Prostate gland (tissue), 2 donors: ENCODE data around the gene TAS2R1. TPM values are rescaled to one million over a fixed set of nuclear protein-coding genes. Genes with fewer than 3 reads are reported as not detected.

ENCODE experiments used
- DNase-seq: peaks from one replicate; pipeline ENCODE4 v3.0.0-alpha.2; 2019; ENCODE audit warnings: low spot score
- H3K27ac ChIP-seq, 2 donors: fragments of 200-600 bp; sonication (generic); 2 replicates each; pipeline ENCODE4 v1.5.1; 2017 to 2019
- H3K27me3 ChIP-seq: fragments of 200-600 bp; sonication (generic); replicated peaks from 2 replicates; pipeline ENCODE4 v1.5.1; 2019; ENCODE audit not compliant: insufficient read depth
- H3K36me3 ChIP-seq, 2 donors: fragments of 200-600 bp; sonication (generic); 1 replicate in 1 of 2; 2 replicates in 1 of 2; pipeline versions ENCODE4 v1.5.1 to v1.8.1; 2017 to 2019
- H3K4me1 ChIP-seq: fragments of 200-600 bp; sonication (generic); replicated peaks from 2 replicates; pipeline ENCODE4 v1.5.1; 2019
- H3K4me3 ChIP-seq, 2 donors: fragments of 200-600 bp; sonication (generic); 2 replicates each; pipeline ENCODE4 v1.5.1; 2017 to 2019
- H3K9me3 ChIP-seq: fragments of 200-600 bp; sonication (generic); 2 replicates; pipeline ENCODE4 v1.5.1; 2017
- CTCF ChIP-seq, 4 experiments: fragments of 200-600 bp in 2 of 4; fragments of 450-650 bp in 2 of 4; sonication (generic) in 2 of 4; IDR thresholded peaks; 1 replicate in 3 of 4; 2 replicates in 1 of 4; pipeline ENCODE4 v1.5.1; 2016 to 2019; ENCODE audit warnings: antibody characterized with exemption in 4 of 4, mild to moderate bottlenecking in 2 of 4, moderate library complexity in 2 of 4
- POLR2A ChIP-seq: fragments of 450-650 bp; IDR thresholded peaks from one replicate; pipeline ENCODE4 v1.6.1; 2016; ENCODE audit warnings: antibody characterized with exemption, mild to moderate bottlenecking
- POLR2AphosphoS5 ChIP-seq: sonication (generic); formaldehyde crosslinking; IDR thresholded peaks from one replicate; pipeline ENCODE4 v1.6.1; 2017; ENCODE audit warnings: antibody characterized with exemption
- WGBS: methylation state at CpG from one replicate; pipeline ENCODE4 v1.1.5; 2018; 5-methylcytosine and 5-hydroxymethylcytosine counted together
- intact Hi-C: fragments of 100-400 bp; cut with DNase I; formaldehyde crosslinking; loops from one replicate; pipeline ENCODE4 v1.14.2; 2022
- total RNA-seq, 2 donors: library from RNA; depleted of rRNA; stranded (reverse); fragments of >200 nt; gene quantifications; one replicate each; pipeline ENCODE4 v1.1.0, GENCODE V29; 2016

TAS2R1 gene
- total RNA-seq, 2 donors from 2014 or later, result not detected

GRCh38 chr5:9625286-9625685 is 4.9 kb downstream of the TAS2R1 start:
- Histone ChIP-seq H3K9me3 (no peaks in the 10 kb centered on the region), H3K27ac (no peak overlapping the region), H3K36me3 (no peaks in the 10 kb centered on the region), H3K4me1 (no peaks in the 10 kb centered on the region), H3K4me3 (no peak overlapping the region), H3K27me3 (no peaks in the 10 kb centered on the region)
- DNase-seq, result no peak
- TF ChIP-seq CTCF (IDR thresholded peaks at IDR 0.05), result no peak
- no peak for TF ChIP-seq POLR2AphosphoS5
- no peak for TF ChIP-seq POLR2A
- intact Hi-C loops, result no loop called here
- 91% methylated on average over 5 of the region's 5 CpGs for WGBS

GRCh38 chr5:9624196-9624947 is 5.8 kb downstream of the TAS2R1 start:
- no peaks in the 10 kb centered on the region for H3K36me3 ChIP-seq
- no peaks in the 10 kb centered on the region for H3K27me3 ChIP-seq
- intact Hi-C loops, result no loop called here
- TF ChIP-seq POLR2AphosphoS5, result no peak
- no peak for TF ChIP-seq POLR2A
- no peak for TF ChIP-seq CTCF (IDR thresholded peaks at IDR 0.05)
- no peak overlapping the region for H3K4me3 ChIP-seq
- no peak overlapping the region for H3K27ac ChIP-seq
- no peak for DNase-seq
- no peaks in the 10 kb centered on the region for H3K9me3 ChIP-seq
- H3K4me1 ChIP-seq, result no peaks in the 10 kb centered on the region
- 84% methylated on average over 5 of the region's 5 CpGs for WGBS

- Histone ChIP-seq H3K27me3 (no peaks in the 10 kb centered on the region), H3K9me3 (no peaks in the 10 kb centered on the region), H3K4me1 (no peaks in the 10 kb centered on the region), H3K36me3 (no peaks in the 10 kb centered on the region), H3K27ac (no peak overlapping the region), H3K4me3 (no peak overlapping the region)
- no peak for DNase-seq
- no peak for TF ChIP-seq POLR2AphosphoS5
- no peak for TF ChIP-seq POLR2A
- TF ChIP-seq CTCF (IDR thresholded peaks at IDR 0.05), result no peak
- intact Hi-C loops, result no loop called here
- 88% methylated on average over 4 of the region's 4 CpGs for WGBS
Observed at GRCh38 chr5:9623661-9624060, 6.5 kb downstream of the TAS2R1 start.

GRCh38 chr5:9622971-9623421 is 7.2 kb downstream of the TAS2R1 start:
- no peak overlapping the region for H3K4me3 ChIP-seq
- no peaks in the 10 kb centered on the region for H3K27me3 ChIP-seq
- intact Hi-C loops, result no loop called here
- no peaks in the 10 kb centered on the region for H3K36me3 ChIP-seq
- no peaks in the 10 kb centered on the region for H3K9me3 ChIP-seq
- 33% methylated on average over 5 of the region's 5 CpGs for WGBS
- DNase-seq, result no peak
- no peak overlapping the region for H3K27ac ChIP-seq
- no peak for TF ChIP-seq POLR2AphosphoS5
- no peak for TF ChIP-seq CTCF (IDR thresholded peaks at IDR 0.05)
- no peak for TF ChIP-seq POLR2A
- no peaks in the 10 kb centered on the region for H3K4me1 ChIP-seq

GRCh38 chr5:9621379-9621903 is 8.7 kb downstream of the TAS2R1 start:
- H3K4me3 ChIP-seq, result no peak overlapping the region
- intact Hi-C loops, result no loop called here
- DNase-seq, result no peak
- 76% methylated on average over 7 of the region's 7 CpGs for WGBS
- no peak overlapping the region for H3K27ac ChIP-seq
- H3K27me3 ChIP-seq, result no peaks in the 10 kb centered on the region
- no peaks in the 10 kb centered on the region for H3K4me1 ChIP-seq
- H3K36me3 ChIP-seq, result no peaks in the 10 kb centered on the region
- no peaks in the 10 kb centered on the region for H3K9me3 ChIP-seq
- TF ChIP-seq CTCF (IDR thresholded peaks at IDR 0.05), result no peak
- TF ChIP-seq POLR2AphosphoS5, result no peak
- no peak for TF ChIP-seq POLR2A
